ENCODE measurements around the gene MAN1A1.

The MAN1A1 gene

DNA sequence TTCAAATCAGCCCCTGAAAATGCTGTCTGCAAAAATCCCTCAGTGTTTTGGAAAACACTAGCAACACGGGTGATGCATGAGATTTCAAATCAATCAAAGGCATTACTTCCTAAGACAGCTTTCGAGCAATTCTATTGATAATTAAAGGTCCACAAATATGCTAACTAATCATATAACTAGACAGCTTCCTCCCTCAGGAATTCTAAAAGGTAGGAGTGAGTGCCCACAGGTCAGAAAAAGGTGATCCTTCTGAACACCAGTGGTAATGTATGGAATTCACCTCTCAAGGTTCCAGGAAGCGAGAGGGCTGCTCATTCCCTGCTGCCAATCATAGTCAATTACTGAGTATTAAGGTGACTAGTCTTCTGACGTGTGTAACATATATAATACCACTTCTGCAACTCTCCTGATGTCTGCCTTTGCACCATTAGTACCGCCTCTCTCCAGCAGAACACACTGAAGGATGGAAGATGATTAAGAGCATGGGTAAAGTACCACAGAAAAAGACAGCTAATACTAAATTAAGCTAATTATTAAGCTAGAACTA is 16.4 kb downstream of the MAN1A1 start:
- Mint-ChIP-seq H3K4me3 (no peak overlapping the region), H3K36me3 (ENCODE audit: low read depth) (peaks cover 19% of the 10 kb centered on the region), H3K4me1 (peaks cover 5% of the 10 kb centered on the region), H3K9me3 (no peaks in the 10 kb centered on the region), H3K27me3 (ENCODE audit: low read depth) (no peaks in the 10 kb centered on the region), H3K27ac (no peak overlapping the region)
- TF ChIP-seq, protein P1, sequence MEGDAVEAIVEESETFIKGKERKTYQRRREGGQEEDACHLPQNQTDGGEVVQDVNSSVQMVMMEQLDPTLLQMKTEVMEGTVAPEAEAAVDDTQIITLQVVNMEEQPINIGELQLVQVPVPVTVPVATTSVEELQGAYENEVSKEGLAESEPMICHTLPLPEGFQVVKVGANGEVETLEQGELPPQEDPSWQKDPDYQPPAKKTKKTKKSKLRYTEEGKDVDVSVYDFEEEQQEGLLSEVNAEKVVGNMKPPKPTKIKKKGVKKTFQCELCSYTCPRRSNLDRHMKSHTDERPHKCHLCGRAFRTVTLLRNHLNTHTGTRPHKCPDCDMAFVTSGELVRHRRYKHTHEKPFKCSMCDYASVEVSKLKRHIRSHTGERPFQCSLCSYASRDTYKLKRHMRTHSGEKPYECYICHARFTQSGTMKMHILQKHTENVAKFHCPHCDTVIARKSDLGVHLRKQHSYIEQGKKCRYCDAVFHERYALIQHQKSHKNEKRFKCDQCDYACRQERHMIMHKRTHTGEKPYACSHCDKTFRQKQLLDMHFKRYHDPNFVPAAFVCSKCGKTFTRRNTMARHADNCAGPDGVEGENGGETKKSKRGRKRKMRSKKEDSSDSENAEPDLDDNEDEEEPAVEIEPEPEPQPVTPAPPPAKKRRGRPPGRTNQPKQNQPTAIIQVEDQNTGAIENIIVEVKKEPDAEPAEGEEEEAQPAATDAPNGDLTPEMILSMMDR (IDR thresholded peaks at IDR 0.05; ENCODE audit: unreplicated experiment in 3 of 3): no peak

DNA sequence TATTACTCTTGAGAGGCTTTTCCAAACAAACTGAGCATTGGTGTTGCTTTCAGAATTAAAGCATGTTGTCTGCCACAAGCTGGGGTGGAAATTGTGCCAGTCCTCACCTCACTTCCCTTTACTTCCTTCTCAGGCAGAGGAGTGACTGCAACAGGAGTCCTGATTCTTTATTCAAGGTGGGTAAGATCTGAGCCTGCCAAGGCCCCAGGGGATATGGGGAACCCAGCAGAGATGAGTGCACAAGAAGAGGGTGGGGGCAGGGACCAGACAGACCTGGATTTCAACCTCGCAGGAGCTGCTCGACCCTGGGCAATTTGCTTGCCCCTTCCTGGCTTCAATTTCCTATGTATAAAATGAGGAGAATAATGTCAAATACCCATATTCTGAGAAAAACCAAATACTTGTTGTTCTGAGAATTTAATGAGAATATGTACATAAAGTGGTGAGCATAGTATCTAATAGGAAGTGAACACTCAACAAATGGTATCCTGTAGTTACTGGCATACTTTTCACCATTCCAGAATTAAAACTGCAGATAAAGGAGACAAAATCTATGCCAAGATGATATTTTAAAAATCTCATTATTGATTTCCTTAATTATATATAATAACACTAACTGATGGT is 17.8 kb downstream of the MAN1A1 start:
- peaks cover 19% of the 10 kb centered on the region for H3K36me3 Mint-ChIP-seq (ENCODE audit: low read depth)
- H3K4me3 Mint-ChIP-seq: no peak overlapping the region
- no peaks in the 10 kb centered on the region for H3K27me3 Mint-ChIP-seq (ENCODE audit: low read depth)
- no peak overlapping the region for H3K27ac Mint-ChIP-seq
- TF ChIP-seq, protein P1 (IDR thresholded peaks at IDR 0.05; ENCODE audit: unreplicated experiment in 3 of 3): no peak
- H3K9me3 Mint-ChIP-seq: no peaks in the 10 kb centered on the region
- no peaks in the 10 kb centered on the region for H3K4me1 Mint-ChIP-seq

DNA sequence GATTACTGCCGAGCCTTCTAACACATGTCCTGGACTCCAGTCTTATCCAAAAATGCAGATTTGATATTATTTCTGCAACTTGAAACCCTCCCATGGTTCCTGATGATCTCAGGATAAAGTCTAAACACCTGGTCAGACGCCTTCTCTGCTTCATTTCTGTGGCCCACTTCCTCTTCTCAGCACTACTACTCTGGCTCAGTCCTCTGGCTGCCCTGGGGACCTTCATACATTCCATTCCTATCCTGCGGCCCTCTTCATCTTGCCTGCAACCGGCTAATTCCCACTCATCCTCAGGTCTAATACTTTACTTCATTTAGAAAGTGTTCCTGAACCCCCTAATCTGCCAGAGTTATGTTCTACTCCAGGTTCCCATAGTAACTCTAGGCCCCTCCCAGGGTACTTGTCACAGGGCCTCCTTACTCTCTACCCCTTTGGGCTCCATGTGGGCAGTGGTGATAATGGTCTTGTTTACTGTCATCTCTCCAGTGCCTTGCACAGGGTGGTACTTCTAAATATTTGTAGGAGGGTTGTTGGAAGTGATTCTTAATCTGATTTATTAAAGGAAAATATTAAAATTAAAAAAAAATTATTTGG is 18.9 kb downstream of the MAN1A1 start:
- no peak overlapping the region for H3K27ac Mint-ChIP-seq
- no peaks in the 10 kb centered on the region for H3K27me3 Mint-ChIP-seq (ENCODE audit: low read depth)
- no peaks in the 10 kb centered on the region for H3K9me3 Mint-ChIP-seq
- no peaks in the 10 kb centered on the region for H3K4me1 Mint-ChIP-seq
- peaks cover 24% of the 10 kb centered on the region for H3K36me3 Mint-ChIP-seq (ENCODE audit: low read depth)
- H3K4me3 Mint-ChIP-seq: no peak overlapping the region
- TF ChIP-seq, protein P1 (IDR thresholded peaks at IDR 0.05; ENCODE audit: unreplicated experiment in 3 of 3): no peak

DNA sequence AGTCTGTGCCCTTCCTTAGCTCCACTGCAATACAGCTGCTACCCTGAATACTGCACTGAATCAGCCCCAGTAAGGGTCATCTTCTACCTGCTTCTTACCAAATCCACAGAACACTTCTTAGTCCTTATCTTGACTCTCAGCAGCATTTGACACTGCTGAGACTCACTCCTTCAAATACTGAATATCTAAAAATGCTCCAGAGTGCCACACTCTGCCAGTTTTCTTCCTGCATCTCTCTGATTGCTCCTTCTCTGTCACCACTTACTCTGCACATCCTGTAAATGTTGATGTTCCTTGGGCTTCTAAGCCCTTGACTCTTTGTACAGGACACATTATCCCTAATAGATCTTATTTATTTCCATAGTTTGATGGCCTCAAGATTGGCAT is 19.8 kb downstream of the MAN1A1 start:
- H3K36me3 Mint-ChIP-seq (ENCODE audit: low read depth): peaks cover 23% of the 10 kb centered on the region
- H3K27ac Mint-ChIP-seq: no peak overlapping the region
- no peaks in the 10 kb centered on the region for H3K27me3 Mint-ChIP-seq (ENCODE audit: low read depth)
- no peaks in the 10 kb centered on the region for H3K9me3 Mint-ChIP-seq
- no peaks in the 10 kb centered on the region for H3K4me1 Mint-ChIP-seq
- TF ChIP-seq, protein P1 (IDR thresholded peaks at IDR 0.05; ENCODE audit: unreplicated experiment in 3 of 3): no peak
- H3K4me3 Mint-ChIP-seq: no peak overlapping the region

DNA sequence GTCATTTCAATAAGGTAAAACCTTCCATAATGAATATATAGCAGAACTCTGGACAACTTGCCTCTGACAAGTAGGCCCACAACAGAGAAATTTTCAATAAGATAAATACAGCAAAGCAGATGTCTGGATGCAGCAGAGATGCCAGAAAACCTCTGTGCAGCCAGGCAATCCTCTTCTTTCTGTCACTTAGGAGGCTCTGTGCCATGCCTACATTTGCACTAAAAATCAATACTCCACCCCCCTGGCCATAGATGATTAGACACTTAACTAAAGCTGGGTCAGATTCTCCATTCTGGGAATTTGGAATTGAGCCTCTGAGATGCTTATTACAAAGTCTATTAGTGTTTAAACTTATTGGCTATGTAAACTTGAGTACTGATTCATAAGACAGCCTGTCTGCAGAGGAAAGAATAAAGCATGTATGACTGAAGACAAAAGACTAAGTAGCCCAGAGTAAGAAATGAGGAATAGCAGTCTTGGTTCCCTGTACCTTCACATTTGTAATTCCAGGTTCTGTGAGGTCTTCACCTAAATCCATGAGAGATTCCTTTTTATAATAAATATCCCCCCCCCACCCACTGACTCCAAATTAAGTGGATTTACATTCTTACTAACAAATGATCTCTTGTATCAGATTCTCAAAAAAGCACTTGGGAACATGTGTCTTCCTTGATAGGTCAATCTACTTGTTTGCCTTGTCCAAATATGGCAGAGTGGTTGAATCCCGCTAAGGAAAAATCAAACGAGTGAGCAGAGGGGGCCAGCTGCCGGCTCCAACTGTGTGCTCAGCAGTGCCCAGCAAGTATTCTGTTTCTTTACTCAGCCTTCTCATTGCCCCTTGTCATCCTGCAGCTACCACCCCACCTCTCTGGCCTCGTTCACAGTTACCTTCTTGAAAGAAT is 20.4 kb downstream of the MAN1A1 start:
- no peaks in the 10 kb centered on the region for H3K9me3 Mint-ChIP-seq
- TF ChIP-seq, protein P1 (IDR thresholded peaks at IDR 0.05; ENCODE audit: unreplicated experiment in 3 of 3): no peak
- peaks cover 24% of the 10 kb centered on the region for H3K36me3 Mint-ChIP-seq (ENCODE audit: low read depth)
- no peaks in the 10 kb centered on the region for H3K4me1 Mint-ChIP-seq
- H3K4me3 Mint-ChIP-seq: no peak overlapping the region
- no peak overlapping the region for H3K27ac Mint-ChIP-seq
- H3K27me3 Mint-ChIP-seq (ENCODE audit: low read depth): no peaks in the 10 kb centered on the region
